ENCODE data around the gene TSC22D2. TPM values are rescaled to one million over a fixed set of nuclear protein-coding genes. Genes with fewer than 3 reads are reported as not detected.

TSC22D2 gene
- total RNA-seq, 1 experiment from 2014 or later, result 20.0 TPM

DNA sequence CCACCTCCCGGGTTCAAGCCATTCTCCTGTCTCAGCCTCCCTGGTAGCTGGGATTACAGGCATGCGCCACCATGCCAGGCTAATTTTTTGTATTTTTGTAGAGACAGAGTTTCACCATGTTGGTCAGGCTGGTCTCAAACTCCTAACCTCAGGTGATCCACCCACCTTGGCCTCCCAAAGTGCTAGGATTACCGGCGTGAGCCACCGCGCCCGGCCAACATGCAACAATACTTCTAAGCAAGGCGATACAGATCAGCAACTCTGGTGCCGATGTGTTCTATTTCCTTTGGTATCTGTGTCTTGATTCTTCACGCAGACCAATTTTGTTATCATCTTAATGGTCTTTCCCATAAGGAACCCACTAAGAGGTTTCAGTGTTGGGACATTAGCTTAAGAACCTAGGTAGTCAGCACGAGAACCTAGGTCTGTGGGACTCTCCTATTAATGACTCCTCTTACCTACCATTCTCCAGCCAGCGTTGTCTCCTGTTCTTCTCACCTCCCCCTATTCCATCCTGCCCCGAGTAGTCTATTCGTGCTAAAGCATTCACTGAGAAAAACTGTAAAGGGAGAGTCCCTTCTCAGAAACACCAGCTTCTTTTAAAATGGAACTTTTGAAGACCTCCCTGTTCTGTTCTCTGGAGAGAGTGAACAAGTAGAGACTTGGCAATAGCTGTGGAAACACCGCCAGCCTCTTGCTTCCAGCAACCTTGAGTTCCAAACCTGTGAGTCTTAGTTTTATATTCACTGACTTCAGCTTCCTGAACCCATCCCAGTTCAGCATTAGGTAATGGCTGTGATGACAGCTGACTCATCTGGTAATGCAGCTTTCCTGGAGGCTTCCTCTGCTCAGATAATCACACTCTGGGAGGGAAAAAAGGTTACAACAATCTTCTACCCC is 61.2 kb downstream of the TSC22D2 start (continued):
- TF ChIP-seq, protein P1, sequence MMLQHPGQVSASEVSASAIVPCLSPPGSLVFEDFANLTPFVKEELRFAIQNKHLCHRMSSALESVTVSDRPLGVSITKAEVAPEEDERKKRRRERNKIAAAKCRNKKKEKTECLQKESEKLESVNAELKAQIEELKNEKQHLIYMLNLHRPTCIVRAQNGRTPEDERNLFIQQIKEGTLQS (IDR thresholded peaks at IDR 0.05), result no peak
- TF ChIP-seq SP1 (IDR thresholded peaks at IDR 0.05; ENCODE audit: low read depth) (peak; percentile 79), EZH2phosphoT487 (IDR thresholded peaks at IDR 0.05; ENCODE audit: borderline replicate concordance) (no peak), FOSL1 (IDR thresholded peaks at IDR 0.05; ENCODE audit: low read depth) (peak; percentile 87)

DNA sequence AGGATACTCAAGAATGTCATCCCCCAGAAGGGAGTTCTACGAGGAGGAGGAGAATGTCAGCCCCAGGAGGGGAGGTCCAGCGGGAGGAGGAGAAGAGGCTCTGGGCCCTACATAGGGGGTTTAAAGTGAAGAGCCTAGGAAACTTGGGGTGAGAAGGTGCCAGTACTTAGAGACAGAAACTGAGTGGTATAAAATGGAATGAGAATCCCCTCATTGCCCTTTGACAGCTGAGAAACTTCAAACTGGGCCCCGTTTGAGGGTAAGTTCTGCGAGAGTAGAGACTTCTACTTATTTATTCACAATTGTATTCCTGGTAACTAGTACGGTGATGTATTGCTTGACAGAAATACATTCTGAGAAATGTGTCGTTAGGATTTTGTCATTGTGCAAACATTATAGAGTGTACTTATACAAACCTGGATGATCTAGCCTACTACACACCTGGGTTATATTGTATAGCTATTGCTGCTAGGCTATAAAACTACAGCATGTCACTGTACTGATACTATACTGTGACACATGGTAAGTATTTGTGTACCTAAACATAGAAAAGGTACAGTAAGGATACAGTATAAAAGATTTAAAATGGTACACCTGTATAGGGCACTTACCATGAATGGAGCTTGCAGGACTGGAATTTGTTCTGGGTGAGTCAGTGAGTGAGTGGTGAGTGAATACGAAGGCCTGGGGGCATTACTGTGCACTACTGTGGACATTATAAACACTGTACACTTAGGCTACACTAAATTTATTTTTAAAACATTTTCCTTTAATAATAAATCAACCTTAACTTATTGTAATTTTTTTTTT is 62.0 kb downstream of the TSC22D2 start:
- Histone ChIP-seq H3K9me2 (ENCODE audit: insufficient read depth) (no peaks in the 10 kb centered on the region), H3K9me3 (ENCODE audit: control insufficient read depth in 1 of 2, insufficient read depth in 1 of 2, low read depth in 1 of 2, low read length in 2 of 2) (no peaks in the 10 kb centered on the region), H3K79me2 (ENCODE audit: insufficient read depth, low read length) (no peaks in the 10 kb centered on the region), H3K27me3 (ENCODE audit: insufficient read depth, low read length) (no peaks in the 10 kb centered on the region), H3K4me2 (ENCODE audit: low read length) (peak overlapping the region; percentile 61), H2AFZ (ENCODE audit: low read depth, low read length, poor library complexity, severe bottlenecking) (no peak overlapping the region), H3K9ac (ENCODE audit: low read length) (peak overlapping the region; percentile 17; the same call in 1 of the 2 replicates), H3K36me3 (ENCODE audit: control insufficient read depth in 1 of 2, insufficient read depth in 2 of 2, low read length in 2 of 2) (no peaks in the 10 kb centered on the region), H3K4me3 (replicated peaks in 1 of 2; ENCODE audit: low read depth in 1 of 2, low read length in 2 of 2) (0 out of 4 replicates have a peak overlapping the region, but pooled peaks of 1 of the 2 experiments have one; percentile 7), H4K20me1 (ENCODE audit: insufficient read depth) (no peaks in the 10 kb centered on the region), H3K4me1 (ENCODE audit: control insufficient read depth in 1 of 2, insufficient read depth in 2 of 2, low read length in 2 of 2) (peaks cover 13 to 28% of the 10 kb centered on the region in 2 experiments), H3K27ac (ENCODE audit: low read depth, low read length) (no peak overlapping the region; the same call in 1 of the 2 replicates)
- intact Hi-C loops (cut with micrococcal nuclease), result no loop called here
- RAD21 ChIA-PET (ENCODE audit: low non-redundant PET in 1 of 2, low total read pairs in 2 of 2, uncharacterized antibody in 2 of 2, unreplicated experiment in 2 of 2), result no interaction called here
- ATAC-seq, result peak; percentile 57
- peak; percentile 21 for DNase-seq (ENCODE audit: low read depth, low spot score)
- BruUV-seq (replicated peaks), result no TSS peak
- POLR2A ChIA-PET, result interaction anchor here (1.8 kb wide), 1 partner anchor 62 kb away, joined by 6 read pairs; the partner anchor contains the start of gene TSC22D2
- CTCF ChIA-PET, result no interaction called here
- TF ChIP-seq YY1 (IDR thresholded peaks at IDR 0.05; ENCODE audit: extremely low read depth, insufficient replicate concordance, low read depth, low read length) (no peak), CBX3 (IDR thresholded peaks at IDR 0.05; ENCODE audit: low read depth) (0 out of 2 replicates have a peak, but pooled peaks have one; percentile 14), EZH2 (IDR thresholded peaks at IDR 0.05) (no peak), ZNF274 (IDR thresholded peaks at IDR 0.05; ENCODE audit: low read depth, low read length) (no peak), TCF7L2 (IDR thresholded peaks at IDR 0.05; ENCODE audit: borderline replicate concordance, extremely low read depth, insufficient read depth, insufficient read length) (no peak), EGR1 (IDR thresholded peaks at IDR 0.05; ENCODE audit: low read depth) (no peak), ELF1 (IDR thresholded peaks at IDR 0.05; ENCODE audit: borderline replicate concordance, low read depth) (no peak), JUND (IDR thresholded peaks at IDR 0.05) (peak; percentile 28; the same call in 1 of the 2 replicates), POLR2A (IDR thresholded peaks at IDR 0.05; ENCODE audit: borderline replicate concordance, extremely low read depth, insufficient read depth, insufficient read length) (no peak), SIN3A (IDR thresholded peaks at IDR 0.05; ENCODE audit: low read depth) (0 out of 2 replicates have a peak, but pooled peaks have one; percentile 9), SP1 (IDR thresholded peaks at IDR 0.05; ENCODE audit: low read depth) (no peak), EZH2phosphoT487 (IDR thresholded peaks at IDR 0.05; ENCODE audit: borderline replicate concordance) (no peak), ZFX (IDR thresholded peaks at IDR 0.05) (no peak), RAD21 (IDR thresholded peaks at IDR 0.05; ENCODE audit: low read depth) (no peak), FOSL1 (IDR thresholded peaks at IDR 0.05; ENCODE audit: low read depth) (peak; percentile 55; the same call in 1 of the 2 replicates)
- TF ChIP-seq, protein P2, sequence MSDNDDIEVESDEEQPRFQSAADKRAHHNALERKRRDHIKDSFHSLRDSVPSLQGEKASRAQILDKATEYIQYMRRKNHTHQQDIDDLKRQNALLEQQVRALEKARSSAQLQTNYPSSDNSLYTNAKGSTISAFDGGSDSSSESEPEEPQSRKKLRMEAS (IDR thresholded peaks at IDR 0.05), result no peak
- TF ChIP-seq, protein P3, sequence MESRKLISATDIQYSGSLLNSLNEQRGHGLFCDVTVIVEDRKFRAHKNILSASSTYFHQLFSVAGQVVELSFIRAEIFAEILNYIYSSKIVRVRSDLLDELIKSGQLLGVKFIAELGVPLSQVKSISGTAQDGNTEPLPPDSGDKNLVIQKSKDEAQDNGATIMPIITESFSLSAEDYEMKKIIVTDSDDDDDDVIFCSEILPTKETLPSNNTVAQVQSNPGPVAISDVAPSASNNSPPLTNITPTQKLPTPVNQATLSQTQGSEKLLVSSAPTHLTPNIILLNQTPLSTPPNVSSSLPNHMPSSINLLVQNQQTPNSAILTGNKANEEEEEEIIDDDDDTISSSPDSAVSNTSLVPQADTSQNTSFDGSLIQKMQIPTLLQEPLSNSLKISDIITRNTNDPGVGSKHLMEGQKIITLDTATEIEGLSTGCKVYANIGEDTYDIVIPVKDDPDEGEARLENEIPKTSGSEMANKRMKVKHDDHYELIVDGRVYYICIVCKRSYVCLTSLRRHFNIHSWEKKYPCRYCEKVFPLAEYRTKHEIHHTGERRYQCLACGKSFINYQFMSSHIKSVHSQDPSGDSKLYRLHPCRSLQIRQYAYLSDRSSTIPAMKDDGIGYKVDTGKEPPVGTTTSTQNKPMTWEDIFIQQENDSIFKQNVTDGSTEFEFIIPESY (IDR thresholded peaks at IDR 0.05; ENCODE audit: extremely low read depth, insufficient replicate concordance, low read length), result no peak

Measured in HCT116 (cell line).